GM21737 (cell line): ENCODE results near the gene ADISSP.

Source experiments
- ATAC-seq: cut with Tn5 transposase; IDR thresholded peaks from one replicate; pipeline ENCODE4 v1.9.1; 2021; ENCODE audit warnings: mild to moderate bottlenecking, moderate library complexity; ENCODE audit not compliant: unreplicated experiment

Gene ADISSP

DNA sequence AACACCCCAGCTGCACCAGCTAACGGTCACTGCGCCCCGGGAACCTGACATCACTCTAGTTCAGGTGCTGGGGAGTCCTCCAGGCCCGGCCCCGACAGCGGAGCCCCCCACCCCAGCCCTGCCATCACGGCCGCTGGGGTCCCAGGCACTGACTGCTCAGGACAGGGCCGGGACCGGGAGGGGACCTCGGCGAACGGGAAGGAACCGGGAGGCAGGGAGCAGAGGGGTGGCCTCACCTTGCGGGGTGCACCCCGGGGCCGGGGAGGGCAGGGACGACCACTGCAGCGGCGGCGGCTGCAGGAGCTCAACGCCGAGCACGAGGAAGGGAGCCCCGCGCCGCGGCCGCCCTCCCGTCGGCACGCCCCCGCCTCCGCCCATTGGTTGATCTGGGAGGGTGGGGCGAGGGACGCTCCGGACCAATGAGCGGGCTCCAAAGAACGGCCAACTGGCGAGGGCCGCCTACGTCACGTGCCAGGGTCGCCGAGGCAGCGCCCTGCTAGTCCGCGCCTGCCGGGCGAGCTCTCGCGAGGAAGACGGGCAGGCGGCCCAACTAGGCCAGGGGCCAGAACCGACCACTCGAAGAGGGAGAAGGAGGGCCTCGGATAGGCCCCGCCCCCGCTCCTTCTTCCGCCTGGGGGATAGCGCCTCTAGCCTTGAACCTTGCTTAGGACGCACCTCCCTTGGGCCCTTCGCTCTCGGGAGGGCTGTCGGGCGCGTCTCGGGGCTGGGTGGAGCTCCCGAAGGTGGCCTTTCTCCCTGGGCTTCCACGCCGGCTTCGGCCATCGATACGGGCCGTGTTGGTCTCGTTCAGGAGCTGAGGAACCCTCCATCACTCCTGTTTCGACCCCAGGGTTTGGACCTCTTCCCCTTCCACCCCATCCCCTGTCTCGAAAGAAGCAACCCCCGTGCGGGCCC lies at the start of gene ADISSP:
Gene ADISSP (minus strand): TSS at position 327 of the 915 bp plus-strand sequence. CDS start 7,653 bp downstream, outside the sequence.
- ATAC-seq: peak; percentile 93

DNA sequence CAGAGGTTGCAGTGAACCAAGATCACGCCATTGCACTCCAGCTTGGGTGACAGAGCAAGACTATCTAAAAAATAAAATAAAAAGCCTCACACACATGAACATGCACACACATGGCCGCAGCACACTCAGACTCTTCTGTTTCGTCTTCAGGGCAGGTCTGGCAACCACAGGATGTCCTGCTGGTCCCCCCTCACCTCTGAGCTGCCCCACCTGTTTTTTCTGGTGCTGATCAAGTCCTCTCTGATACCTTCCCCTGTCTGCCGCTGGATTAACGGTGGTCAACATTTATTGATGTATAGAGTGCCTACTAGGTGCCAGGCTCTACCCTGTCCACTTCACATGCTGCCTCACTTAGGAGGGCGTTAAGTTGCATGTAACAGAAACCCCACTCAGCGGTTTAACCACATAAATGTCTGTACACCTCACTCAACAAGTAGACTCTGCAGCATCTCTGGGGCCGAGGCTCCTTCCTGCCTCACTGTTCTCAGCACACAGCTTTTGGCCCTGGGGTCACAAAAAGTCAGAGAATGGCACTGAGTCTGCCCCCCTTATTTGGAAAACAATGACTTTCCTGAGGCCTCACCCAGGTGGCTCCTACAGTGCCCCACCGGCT lies 48.3 kb upstream of the ADISSP start:
- no peak for ATAC-seq

DNA sequence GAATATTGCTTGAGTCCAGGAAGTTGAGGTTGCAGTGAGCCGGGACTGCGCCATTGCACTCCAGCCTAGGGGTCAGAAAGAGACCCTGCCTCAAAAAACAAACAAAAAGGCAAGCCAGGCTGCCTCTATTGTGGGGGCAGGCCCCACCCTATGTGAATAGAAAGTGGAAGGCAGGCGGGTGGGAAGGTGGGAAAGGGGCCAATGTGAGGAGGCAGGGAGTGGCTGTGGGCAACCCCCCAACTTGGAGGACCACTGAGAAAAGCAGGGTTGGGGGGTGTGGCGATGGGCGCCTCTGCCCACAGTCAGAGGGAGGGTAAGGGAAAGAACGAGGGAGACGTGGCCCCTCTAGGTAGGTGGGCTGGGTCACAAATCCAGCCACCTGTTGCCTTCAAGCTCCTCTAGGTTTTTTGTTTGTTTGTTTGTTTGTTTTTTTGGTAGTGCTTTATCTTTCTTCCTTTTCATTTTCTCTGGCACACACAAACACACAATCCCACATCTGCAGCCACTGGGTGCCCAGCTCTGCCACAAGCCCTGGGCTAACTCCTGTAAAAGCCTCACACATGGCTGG lies 47.5 kb upstream of the ADISSP start:
- ATAC-seq: no peak

DNA sequence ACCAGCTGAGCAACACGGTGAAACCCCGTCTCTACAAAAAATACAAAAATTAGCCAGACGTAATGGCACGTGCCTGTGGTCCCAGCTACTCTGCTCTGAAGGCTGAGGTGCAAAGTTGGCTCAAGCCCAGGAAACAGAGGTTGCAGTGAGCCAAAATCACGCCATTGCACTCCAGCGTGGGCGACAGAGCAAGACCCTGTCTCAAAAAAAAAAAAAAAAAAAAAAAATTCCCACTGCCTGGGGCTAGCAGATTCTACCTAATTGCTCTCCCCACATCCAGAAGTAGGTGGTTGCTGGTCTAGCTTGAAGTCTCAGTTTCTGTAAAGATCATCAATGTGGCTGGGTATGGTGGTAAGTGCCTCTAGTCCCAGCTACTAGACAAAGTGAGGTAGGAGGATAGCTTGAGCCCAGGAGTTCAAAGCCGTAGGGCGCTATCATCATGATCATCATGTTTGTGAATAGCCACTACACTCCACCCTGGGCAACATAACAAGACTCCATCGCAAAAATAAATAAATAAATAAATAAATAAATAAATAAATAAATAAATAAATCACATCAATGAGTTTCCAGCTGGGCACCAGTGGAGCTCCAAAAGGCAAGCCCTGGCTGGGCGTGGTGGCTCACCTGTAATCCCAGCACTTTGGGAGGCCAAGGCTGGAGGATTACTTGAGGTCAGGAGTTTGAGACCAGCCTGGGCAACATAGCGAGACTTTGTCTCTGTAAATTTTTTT lies 46.5 kb upstream of the ADISSP start:
- ATAC-seq: no peak

DNA sequence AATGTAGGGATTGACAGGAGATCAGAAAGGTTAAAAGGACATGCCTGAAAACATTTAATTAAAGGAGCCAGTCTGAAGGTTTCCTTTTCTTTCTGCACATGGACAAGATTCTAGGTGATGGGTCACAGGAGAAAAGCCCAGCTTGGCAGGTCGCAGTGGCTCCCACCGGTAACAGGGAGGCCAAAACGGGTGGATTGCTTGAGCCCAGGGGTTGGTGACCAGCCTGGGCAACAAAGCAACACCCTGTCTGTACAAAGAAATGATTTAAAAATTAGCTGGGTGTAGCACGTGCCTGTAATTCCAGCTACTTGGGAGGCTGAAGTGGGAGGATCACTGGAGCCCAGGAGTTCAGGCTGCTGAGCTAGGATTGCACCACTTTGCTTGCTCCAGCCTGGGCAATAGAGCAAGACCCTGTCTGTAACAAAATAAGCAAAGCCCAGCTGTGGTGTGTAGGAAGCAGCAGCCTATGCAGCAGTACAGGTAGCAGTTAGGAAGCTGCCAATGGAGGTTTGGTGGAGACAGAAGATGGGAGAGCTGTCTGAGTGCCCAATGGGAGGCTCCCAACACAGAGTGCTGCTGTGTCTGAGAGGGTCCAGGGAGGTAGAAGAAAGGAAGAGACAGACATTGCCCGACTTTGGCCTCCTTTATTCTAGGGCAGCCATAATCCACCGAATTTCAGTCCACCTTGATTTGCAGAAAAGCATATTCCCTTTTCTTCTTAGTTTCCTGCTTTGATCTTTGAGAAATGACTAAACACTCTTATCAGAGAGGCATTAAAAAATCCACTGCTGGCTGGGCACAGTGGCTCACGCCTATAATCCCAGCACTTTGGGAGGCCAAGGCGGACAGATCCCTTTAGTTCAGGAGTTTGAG lies 45.7 kb upstream of the ADISSP start:
- ATAC-seq: no peak

DNA sequence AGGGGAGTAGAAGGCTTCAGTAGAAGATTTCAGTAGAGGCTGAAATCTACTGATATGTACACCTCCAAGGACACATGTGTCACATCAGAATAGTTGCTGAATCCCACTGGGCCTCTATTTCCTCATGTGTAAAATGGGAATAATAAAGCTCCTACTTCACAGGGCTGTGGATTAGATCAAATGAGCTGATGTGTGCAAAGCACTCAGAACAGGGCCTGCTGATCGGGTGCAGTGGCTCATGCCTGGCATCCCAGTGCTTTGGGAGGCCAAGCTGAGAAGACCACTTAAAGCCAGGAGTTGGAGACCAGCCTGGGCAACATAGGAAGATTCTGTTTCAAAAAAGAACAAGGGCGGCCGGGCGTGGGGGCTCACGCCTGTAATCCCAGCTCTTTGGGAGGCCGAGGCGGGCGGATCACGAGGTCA lies 44.7 kb upstream of the ADISSP start:
- no peak for ATAC-seq

DNA sequence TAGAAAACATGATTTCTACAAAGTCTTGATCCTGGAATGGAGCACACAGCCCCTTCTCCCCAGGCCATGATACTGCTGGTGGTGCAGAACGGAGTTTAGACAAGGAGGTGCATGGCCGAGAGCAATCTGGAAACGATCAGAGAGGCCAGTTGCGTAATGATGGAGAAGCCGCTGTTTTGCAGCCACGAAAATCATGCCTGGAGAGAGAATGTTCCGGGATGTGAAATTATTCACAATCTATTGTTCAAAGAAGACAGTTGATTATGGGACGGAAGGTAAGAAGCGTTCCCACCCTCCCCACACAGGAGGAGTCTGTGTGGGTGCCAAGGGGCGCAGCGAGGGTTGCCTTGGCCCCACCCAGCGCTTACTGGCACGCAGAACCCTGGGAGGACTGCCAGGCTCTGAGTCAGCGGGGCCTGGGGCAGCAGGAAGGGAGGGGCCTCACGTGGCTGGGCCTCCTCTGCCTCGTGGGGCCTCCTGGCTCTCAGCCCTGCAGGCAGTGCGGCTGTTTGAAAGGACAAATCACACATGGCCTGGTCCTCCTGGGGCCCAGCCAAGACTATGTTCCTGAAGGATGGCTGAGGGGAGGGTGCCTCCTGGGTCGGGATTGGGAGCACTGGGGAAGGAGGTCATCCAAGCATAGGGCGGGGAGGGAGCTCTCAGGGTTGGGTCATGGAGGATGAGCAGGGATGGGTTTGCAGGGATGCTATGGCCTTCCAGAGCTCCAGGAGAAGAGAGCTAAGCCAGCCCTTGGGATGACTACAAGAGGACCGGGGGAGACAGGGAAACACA lies 44.1 kb upstream of the ADISSP start:
- no peak for ATAC-seq

DNA sequence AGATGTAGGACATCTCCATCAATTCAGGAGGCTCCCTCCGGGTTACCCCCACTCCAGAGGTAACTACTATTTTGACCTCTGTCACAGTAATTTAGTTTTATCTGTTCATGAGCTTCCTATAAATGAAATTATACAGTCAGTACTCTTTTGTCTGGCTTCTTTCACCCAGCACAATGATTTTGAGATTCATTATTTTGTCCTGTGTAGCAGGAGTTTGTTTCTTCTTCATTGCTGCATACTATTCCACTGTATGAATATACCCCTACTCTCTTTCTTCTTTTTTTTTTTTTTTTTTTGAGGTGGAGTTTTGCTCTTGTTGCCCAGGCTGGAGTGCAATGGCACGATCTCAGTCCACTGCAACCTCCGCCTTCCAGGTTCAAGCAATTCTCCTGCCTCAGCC lies 41.0 kb upstream of the ADISSP start:
- no peak for ATAC-seq

DNA sequence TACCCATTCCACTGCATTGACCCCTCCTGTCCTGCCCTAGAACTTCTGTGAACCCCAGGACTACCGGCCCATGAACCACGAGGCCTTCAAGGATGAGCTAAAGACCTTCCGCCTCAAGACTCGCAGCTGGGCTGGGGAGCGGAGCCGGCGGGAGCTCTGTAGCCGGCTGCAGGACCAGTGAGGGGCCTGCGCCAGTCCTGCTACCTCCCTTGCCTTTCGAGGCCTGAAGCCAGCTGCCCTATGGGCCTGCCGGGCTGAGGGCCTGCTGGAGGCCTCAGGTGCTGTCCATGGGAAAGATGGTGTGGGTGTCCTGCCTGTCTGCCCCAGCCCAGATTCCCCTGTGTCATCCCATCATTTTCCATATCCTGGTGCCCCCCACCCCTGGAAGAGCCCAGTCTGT lies 37.2 kb upstream of the ADISSP start:
- no peak for ATAC-seq

DNA sequence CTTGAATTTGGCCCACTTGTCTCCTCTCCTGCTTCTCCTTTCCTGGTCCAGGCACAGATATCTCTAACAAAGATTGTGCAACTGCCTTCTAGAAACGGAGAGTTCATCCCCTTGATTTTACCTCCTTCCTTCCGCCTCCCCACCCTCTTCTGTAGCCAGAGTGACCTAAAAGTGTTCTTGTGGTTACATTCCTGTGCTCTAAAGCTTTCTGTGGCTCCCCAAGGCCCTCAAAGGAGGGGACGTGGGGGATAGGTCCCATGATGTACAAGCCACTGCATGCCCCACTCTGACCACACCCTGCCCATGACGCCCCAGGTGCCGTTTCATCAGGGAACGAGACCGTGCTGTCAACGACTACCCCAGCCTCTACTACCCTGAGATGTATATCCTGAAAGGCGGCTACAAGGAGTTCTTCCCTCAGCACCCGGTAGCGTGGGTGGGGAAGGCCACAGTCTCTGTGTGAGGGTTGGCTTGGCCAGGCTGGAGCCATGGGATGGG lies 36.8 kb upstream of the ADISSP start:
- ATAC-seq: no peak

DNA sequence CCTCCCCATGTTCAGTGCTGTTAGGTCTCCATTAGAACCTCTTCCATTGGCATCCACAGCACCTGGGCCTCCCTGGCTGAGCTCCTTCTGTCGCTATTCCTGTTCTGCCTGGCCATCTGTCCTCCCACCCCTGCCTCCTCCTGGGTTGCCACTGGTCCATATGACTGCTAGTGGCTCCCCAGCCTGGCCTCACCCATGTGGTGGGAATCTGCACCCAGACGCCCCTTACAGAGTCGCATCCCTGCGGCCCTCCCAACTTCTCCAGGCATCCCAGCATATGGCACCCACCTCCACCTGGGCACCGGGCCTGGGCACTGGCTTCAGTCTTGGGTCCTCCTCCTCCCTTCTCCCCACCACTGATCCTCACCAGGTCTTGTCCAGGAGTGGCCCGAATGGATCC lies 36.3 kb upstream of the ADISSP start:
- ATAC-seq: no peak

DNA sequence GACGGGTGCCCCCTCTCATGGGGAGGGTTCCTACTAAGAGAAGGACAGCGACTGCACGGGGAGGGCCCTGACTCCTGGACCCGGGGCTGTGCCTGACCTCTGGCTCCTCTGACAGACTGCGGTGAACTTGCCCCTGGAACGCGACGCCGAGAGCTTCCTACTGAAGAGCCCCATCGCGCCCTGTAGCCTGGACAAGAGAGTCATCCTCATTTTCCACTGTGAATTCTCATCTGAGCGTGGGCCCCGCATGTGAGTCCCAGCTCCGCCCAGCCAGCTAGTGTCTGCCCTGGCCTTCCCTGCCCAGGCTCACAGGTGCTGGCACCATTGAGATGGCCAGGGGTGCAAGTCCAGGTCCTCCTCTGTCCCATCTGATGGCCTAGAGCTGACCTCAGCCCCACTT lies 35.7 kb upstream of the ADISSP start:
- ATAC-seq: no peak

DNA sequence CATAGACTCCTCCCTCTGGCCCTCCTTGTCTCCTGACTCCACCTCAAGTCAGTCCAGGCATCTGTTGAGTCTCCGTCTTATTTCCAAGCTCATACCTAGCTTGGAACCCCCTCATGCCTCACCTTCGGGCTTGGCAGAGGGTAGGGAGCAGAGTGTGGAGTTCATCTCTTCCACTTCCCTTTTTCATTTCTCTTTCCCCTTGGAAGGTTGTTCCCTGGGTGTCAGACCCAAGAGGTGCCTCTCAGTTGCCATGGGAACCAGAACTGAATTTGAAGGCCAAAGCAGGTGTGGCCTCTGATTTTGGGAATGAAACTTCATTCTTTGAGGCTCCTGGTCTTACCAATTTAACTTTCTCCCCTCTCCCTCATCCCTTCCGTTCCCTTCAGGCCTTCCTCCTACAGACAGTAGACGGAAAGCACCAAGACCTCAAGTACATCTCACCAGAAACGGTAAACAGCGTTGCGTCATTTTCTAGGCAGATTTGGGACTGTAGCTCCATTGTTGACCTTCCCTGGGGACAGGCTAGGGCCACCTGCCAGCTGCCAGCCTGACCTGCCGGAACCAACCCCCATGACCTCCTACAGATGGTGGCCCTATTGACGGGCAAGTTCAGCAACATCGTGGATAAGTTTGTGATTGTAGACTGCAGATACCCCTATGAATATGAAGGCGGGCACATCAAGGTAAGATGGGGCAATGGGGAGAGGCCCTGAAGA lies 35.1 kb upstream of the ADISSP start:
- no peak for ATAC-seq

DNA sequence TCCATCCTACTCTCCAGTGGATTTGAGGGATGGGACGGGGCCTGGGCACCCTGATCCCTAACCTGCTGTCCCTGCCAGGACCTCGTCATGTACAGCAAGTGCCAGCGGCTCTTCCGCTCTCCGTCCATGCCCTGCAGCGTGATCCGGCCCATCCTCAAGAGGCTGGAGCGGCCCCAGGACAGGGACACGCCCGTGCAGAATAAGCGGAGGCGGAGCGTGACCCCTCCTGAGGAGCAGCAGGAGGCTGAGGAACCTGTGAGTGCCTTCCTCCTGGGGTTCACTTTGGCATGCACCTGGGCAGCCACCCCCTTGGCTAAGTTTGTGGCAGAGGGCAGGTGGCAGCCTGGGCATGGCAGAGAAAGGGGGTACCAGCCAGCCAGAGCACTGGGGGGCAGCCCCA lies 34.3 kb upstream of the ADISSP start:
- no peak for ATAC-seq

DNA sequence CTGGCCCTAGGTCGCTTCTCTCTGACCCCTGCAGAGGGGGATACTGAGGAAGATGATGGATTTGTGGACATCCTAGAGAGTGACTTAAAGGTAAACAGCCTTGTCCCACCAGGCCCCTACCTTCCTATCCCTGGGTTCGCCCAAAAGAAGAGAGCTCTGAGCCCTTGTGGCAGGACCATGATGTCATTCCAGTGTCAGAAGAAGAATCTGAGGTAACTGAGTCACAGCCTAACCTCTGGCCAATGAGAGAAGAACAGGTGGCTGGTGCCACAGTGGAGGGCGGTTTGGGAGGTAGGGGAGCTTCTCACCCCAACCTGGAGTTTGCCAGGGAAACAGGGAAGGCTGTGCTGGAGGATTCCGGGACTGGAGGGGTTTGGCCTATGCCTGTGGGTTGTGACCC lies 33.7 kb upstream of the ADISSP start:
- no peak for ATAC-seq

DNA sequence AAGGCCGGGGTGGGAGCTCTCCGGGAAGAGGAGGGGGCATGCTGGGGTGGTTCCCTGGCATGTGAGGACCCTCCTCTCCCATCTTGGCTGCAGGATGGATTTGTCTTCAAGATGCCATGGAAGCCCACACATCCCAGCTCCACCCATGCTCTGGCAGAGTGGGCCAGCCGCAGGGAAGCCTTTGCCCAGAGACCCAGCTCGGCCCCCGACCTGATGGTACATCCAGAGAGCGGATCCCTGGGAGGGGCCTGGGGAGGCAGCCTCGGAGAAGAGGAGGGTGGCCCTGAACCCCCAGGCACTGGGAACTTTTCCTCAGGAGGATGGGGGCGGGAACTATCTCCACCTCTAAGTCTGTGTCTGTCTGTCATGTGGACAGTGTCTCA lies 33.3 kb upstream of the ADISSP start:
- ATAC-seq: no peak

DNA sequence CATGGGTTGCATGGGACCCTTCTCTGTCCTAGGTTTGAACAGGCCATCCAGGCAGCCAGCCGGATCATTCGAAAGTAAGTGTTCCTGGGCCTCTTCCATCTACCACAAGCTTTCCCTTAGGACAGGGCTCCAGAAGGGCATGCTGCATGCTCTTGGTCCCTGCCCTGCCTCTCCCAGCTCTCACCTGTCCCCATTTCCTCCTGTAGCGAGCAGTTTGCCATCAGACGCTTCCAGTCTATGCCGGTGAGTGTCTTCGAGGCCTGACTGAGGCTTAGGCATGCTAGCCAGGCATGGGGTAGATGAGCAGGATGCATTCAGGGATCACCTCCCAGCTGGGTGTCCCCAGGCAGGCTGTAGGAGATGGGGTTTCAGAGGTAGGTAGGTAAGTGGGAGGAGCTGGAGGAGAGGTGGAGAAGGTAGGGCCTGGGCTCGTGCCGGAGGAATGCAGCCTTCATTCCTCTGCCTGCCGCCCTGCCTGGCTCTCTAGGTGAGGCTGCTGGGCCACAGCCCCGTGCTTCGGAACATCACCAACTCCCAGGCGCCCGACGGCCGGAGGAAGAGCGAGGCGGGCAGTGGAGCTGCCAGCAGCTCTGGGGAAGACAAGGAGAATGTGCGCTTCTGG lies 32.8 kb upstream of the ADISSP start:
- no peak for ATAC-seq

DNA sequence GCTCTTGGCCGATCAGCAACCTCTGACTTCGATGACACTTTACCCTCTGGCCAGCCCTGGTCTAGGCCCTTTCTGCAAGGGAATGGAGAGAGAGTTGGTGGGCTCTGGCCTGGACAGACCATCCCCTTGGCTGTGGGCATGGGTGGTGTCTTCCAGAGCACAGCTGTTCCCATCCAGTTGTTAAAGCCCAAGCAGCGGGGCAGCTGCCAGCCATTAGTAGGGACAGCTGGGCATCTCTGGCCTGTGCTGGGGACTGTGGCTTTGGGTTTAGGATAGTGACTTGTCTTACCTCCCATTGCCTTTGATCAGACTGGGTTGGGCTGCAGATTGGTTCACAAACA lies 31.3 kb upstream of the ADISSP start:
- ATAC-seq: no peak

DNA sequence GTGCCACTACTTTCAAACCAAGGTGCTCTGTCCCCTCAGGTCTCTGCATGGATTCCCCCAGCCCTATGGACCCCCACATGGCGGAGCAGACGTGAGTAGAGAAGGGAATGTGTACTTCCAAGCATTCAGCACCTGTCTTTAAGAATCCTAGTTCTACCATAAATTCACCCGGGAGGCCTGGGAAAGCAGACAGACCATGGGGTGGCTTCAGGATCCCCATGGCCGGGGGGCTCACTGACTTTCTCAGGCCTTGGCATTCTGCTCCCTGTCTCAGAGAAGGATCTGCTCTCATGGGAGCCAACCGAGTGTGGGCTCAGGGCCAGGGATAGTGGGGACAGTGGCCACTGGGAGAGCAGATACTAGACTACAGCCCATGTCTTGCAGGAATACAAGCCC lies 30.8 kb upstream of the ADISSP start:
- no peak for ATAC-seq
